Measurements from ENCODE around the gene CLDN20. TPM values are rescaled to one million over a fixed set of nuclear protein-coding genes. Genes with fewer than 3 reads are reported as not detected.
A peak's percentile ranks its signal among the peaks of the same experiment; 100 is the strongest.
"Not testable (repeated sequence)": the region's sequence is repeated elsewhere in the genome, so short reads cannot be mapped to it uniquely, and the experiment has no call there.

The CLDN20 gene
- total RNA-seq, 2 experiments from 2014 or later = not detected

- H3K4me3 Mint-ChIP-seq = no peak overlapping the region
- no peak overlapping the region for H3K27ac Mint-ChIP-seq
- no peaks in the 10 kb centered on the region for H3K27me3 Mint-ChIP-seq
- ATAC-seq (no peak), DNase-seq (no peak)
- CTCF ChIA-PET = interaction anchor here (1.7 kb wide), 1 partner anchor 16 kb away, joined by 5 read pairs; no protein-coding TSS in a partner anchor
- peaks cover 7% of the 10 kb centered on the region for H3K4me1 Mint-ChIP-seq
- H3K9me3 Mint-ChIP-seq (ENCODE audit: low read depth) = no peaks in the 10 kb centered on the region
- peaks cover 30% of the 10 kb centered on the region for H3K36me3 Mint-ChIP-seq
Measured at GRCh38 chr6:155265843-155266535, 2.2 kb downstream of the CLDN20 start.

GRCh38 chr6:155267411-155267810, 3.6 kb downstream of the CLDN20 start:
- Mint-ChIP-seq H3K4me3 (no peak overlapping the region), H3K36me3 (peaks cover 30% of the 10 kb centered on the region), H3K4me1 (peaks cover 5% of the 10 kb centered on the region), H3K27me3 (no peaks in the 10 kb centered on the region), H3K27ac (no peak overlapping the region), H3K9me3 (ENCODE audit: low read depth) (no peaks in the 10 kb centered on the region)
- ATAC-seq (no peak), DNase-seq (no peak)
- CTCF ChIA-PET = interaction anchor here (1.1 to 1.7 kb wide), 3 partner anchors 13 to 400 kb away, joined by 3 to 5 read pairs (median 4); no protein-coding TSS in a partner anchor

GRCh38 chr6:155268088-155268867, 4.5 kb downstream of the CLDN20 start:
- CTCF ChIA-PET = interaction anchor here (0.7 to 1.6 kb wide), 9 partner anchors 9 to 343 kb away, joined by 3 to 5 read pairs (median 3); no protein-coding TSS in a partner anchor
- H3K4me1 Mint-ChIP-seq; H3K27me3 Mint-ChIP-seq; DNase-seq; H3K9me3 Mint-ChIP-seq (ENCODE audit: low read depth); H3K4me3 Mint-ChIP-seq; H3K27ac Mint-ChIP-seq: not testable (repeated sequence)
- peak; percentile 36 for ATAC-seq
- H3K36me3 Mint-ChIP-seq = peaks cover 30% of the 10 kb centered on the region

GRCh38 chr6:155269765-155270164, 6.0 kb downstream of the CLDN20 start:
- no peaks in the 10 kb centered on the region for H3K9me3 Mint-ChIP-seq (ENCODE audit: low read depth)
- H3K4me3 Mint-ChIP-seq = no peak overlapping the region
- peaks cover 26% of the 10 kb centered on the region for H3K36me3 Mint-ChIP-seq
- H3K27me3 Mint-ChIP-seq = no peaks in the 10 kb centered on the region
- CTCF ChIA-PET = interaction anchor here (1.0 to 1.4 kb wide), 2 partner anchors 92 to 220 kb away, joined by 3 to 6 read pairs; no protein-coding TSS in a partner anchor
- H3K4me1 Mint-ChIP-seq = peaks cover 10% of the 10 kb centered on the region
- no peak for DNase-seq
- H3K27ac Mint-ChIP-seq = no peak overlapping the region
- ATAC-seq = no peak

GRCh38 chr6:155270561-155271091, 6.8 kb downstream of the CLDN20 start:
- no peaks in the 10 kb centered on the region for H3K27me3 Mint-ChIP-seq
- ATAC-seq = no peak
- peaks cover 28% of the 10 kb centered on the region for H3K36me3 Mint-ChIP-seq
- DNase-seq = no peak
- no peak overlapping the region for H3K27ac Mint-ChIP-seq
- CTCF ChIA-PET = interaction anchor here (1.0 kb wide), 3 partner anchors 9 to 93 kb away, joined by 3 to 6 read pairs (median 4); no protein-coding TSS in a partner anchor
- H3K4me3 Mint-ChIP-seq = no peak overlapping the region
- no peaks in the 10 kb centered on the region for H3K9me3 Mint-ChIP-seq (ENCODE audit: low read depth)
- peaks cover 10% of the 10 kb centered on the region for H3K4me1 Mint-ChIP-seq

GRCh38 chr6:155271145-155271544, 7.3 kb downstream of the CLDN20 start:
- CTCF ChIA-PET = interaction anchor here (1.0 kb wide), 2 partner anchors 9 to 12 kb away, joined by 3 to 4 read pairs; no protein-coding TSS in a partner anchor
- DNase-seq (no peak), ATAC-seq (no peak)
- Mint-ChIP-seq H3K27ac (no peak overlapping the region), H3K4me1 (peaks cover 10% of the 10 kb centered on the region), H3K4me3 (no peak overlapping the region), H3K9me3 (ENCODE audit: low read depth) (no peaks in the 10 kb centered on the region), H3K27me3 (no peaks in the 10 kb centered on the region), H3K36me3 (peaks cover 23% of the 10 kb centered on the region)

- Mint-ChIP-seq H3K36me3 (peaks cover 15% of the 10 kb centered on the region), H3K27ac (no peak overlapping the region)
- CTCF ChIA-PET = interaction anchor here (1.4 to 1.6 kb wide), 2 partner anchors 9 to 13 kb away, joined by 3 to 5 read pairs; no protein-coding TSS in a partner anchor
Measured at GRCh38 chr6:155272353-155273232, 8.8 kb downstream of the CLDN20 start.

GRCh38 chr6:155273431-155273830, 9.6 kb downstream of the CLDN20 start:
- no peaks in the 10 kb centered on the region for H3K9me3 Mint-ChIP-seq (ENCODE audit: low read depth)
- CTCF ChIA-PET = interaction anchor here (1.6 kb wide), 1 partner anchor 14 kb away, joined by 3 read pairs; no protein-coding TSS in a partner anchor
- DNase-seq = no peak

More at GRCh38 chr6:155272353-155273232, 8.8 kb downstream of the CLDN20 start:
- Mint-ChIP-seq H3K27me3 (no peaks in the 10 kb centered on the region), H3K9me3 (ENCODE audit: low read depth) (no peaks in the 10 kb centered on the region), H3K4me3 (no peak overlapping the region), H3K4me1 (peaks cover 10% of the 10 kb centered on the region)
- no peak for ATAC-seq
- DNase-seq = no peak

GRCh38 chr6:155274106-155274505, 10.3 kb downstream of the CLDN20 start:
- no peaks in the 10 kb centered on the region for H3K27me3 Mint-ChIP-seq
- peaks cover 6% of the 10 kb centered on the region for H3K4me1 Mint-ChIP-seq
- DNase-seq (no peak), ATAC-seq (no peak)
- no peak overlapping the region for H3K4me3 Mint-ChIP-seq
- CTCF ChIA-PET = interaction anchor here (1.6 kb wide), 1 partner anchor 14 kb away, joined by 3 read pairs; no protein-coding TSS in a partner anchor
- H3K36me3 Mint-ChIP-seq = peaks cover 10% of the 10 kb centered on the region
- H3K9me3 Mint-ChIP-seq (ENCODE audit: low read depth) = no peaks in the 10 kb centered on the region
- H3K27ac Mint-ChIP-seq = no peak overlapping the region

More at GRCh38 chr6:155273431-155273830, 9.6 kb downstream of the CLDN20 start:
- Mint-ChIP-seq H3K4me3 (no peak overlapping the region), H3K27ac (peak overlapping the region; percentile 42), H3K4me1 (peaks cover 6% of the 10 kb centered on the region), H3K36me3 (peaks cover 10% of the 10 kb centered on the region), H3K27me3 (no peaks in the 10 kb centered on the region)
- ATAC-seq = no peak

- DNase-seq (no peak), ATAC-seq (no peak)
- H3K27me3 Mint-ChIP-seq = no peaks in the 10 kb centered on the region
- H3K4me1 Mint-ChIP-seq = peaks cover 6% of the 10 kb centered on the region
- no peak overlapping the region for H3K4me3 Mint-ChIP-seq
- no peak overlapping the region for H3K27ac Mint-ChIP-seq
- CTCF ChIA-PET = interaction anchor here (0.7 to 1.6 kb wide), 2 partner anchors 10 to 15 kb away, joined by 3 read pairs; no protein-coding TSS in a partner anchor
- H3K9me3 Mint-ChIP-seq (ENCODE audit: low read depth) = no peaks in the 10 kb centered on the region
- H3K36me3 Mint-ChIP-seq = peaks cover 13% of the 10 kb centered on the region
Measured at GRCh38 chr6:155274533-155274932, 10.7 kb downstream of the CLDN20 start.

- no peak overlapping the region for H3K27ac Mint-ChIP-seq
- no peak overlapping the region for H3K4me3 Mint-ChIP-seq
- H3K27me3 Mint-ChIP-seq = no peaks in the 10 kb centered on the region
- CTCF ChIA-PET = interaction anchor here (0.6 to 3.1 kb wide), 3 partner anchors 11 to 600 kb away, joined by 3 to 10 read pairs (median 4); no protein-coding TSS in a partner anchor
- ATAC-seq = no peak
- DNase-seq = no peak
- H3K36me3 Mint-ChIP-seq = peaks cover 13% of the 10 kb centered on the region
- H3K9me3 Mint-ChIP-seq (ENCODE audit: low read depth) = no peaks in the 10 kb centered on the region
- H3K4me1 Mint-ChIP-seq = peaks cover 6% of the 10 kb centered on the region
Measured at GRCh38 chr6:155275808-155276480, 12.1 kb downstream of the CLDN20 start.

GRCh38 chr6:155276638-155277037, 12.8 kb downstream of the CLDN20 start:
- peaks cover 13% of the 10 kb centered on the region for H3K36me3 Mint-ChIP-seq
- H3K4me1 Mint-ChIP-seq = peaks cover 6% of the 10 kb centered on the region
- H3K27ac Mint-ChIP-seq = no peak overlapping the region
- no peak overlapping the region for H3K4me3 Mint-ChIP-seq
- CTCF ChIA-PET = interaction anchor here (0.6 to 3.1 kb wide), 4 partner anchors 8 to 601 kb away, joined by 3 to 10 read pairs (median 4); no protein-coding TSS in a partner anchor
- DNase-seq (no peak), ATAC-seq (no peak)
- no peaks in the 10 kb centered on the region for H3K9me3 Mint-ChIP-seq (ENCODE audit: low read depth)
- H3K27me3 Mint-ChIP-seq = no peaks in the 10 kb centered on the region

Measured in activated CD8-positive, alpha-beta memory T cell treated with anti-CD3 and anti-CD28 coated beads, Interleukin-2, amount 10 ng/mL, durations not matched to agents 7 days and 5 days (primary cell).